ENCODE results near the gene KIF13A.
"Not testable (repeated sequence)": the region's sequence is repeated elsewhere in the genome, so short reads cannot be mapped to it uniquely, and the experiment has no call there.

Gene KIF13A

DNA sequence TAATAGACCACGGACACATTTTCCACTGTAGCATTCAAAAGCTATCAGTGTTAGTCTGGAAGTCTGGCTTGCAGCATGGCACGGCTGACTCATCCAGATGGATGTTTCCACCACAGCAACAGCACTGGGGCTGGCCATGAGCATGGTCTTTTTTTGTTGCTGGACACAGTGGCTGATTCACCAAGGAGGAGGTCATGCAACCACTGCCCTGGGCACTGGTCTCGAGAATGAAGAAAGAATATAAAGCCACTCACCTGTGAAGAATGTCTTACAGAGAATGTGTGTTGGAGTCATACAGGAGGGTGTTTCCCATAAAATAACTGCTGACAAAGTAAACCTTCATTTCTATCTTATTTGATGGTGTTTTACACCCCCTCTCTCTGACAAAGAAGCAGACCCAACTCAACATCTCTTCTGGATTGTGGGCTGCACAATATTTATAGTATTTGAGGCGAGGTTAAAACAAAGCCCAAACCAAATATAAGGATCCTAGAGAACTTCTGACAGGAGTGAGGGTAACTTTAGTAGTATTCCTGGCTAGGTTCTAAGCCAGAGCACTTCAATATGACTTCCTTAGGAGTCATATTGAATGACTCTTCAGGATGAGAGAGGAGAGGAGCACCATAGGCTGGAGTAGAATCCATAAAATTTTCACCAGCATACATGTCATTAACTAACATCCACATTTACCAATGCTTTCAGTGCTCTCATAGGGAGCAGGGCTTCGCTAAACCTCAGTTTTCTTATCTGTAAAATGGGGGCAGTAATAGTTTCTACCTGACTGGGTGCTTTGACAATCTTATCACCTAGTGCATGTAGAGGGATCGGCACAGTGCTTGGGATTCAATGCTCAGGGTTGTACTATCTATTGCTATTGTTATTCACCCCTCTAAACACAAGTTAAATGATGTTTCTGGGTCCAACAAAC lies 121.4 kb downstream of the KIF13A start:
- TF ChIP-seq, protein P1, sequence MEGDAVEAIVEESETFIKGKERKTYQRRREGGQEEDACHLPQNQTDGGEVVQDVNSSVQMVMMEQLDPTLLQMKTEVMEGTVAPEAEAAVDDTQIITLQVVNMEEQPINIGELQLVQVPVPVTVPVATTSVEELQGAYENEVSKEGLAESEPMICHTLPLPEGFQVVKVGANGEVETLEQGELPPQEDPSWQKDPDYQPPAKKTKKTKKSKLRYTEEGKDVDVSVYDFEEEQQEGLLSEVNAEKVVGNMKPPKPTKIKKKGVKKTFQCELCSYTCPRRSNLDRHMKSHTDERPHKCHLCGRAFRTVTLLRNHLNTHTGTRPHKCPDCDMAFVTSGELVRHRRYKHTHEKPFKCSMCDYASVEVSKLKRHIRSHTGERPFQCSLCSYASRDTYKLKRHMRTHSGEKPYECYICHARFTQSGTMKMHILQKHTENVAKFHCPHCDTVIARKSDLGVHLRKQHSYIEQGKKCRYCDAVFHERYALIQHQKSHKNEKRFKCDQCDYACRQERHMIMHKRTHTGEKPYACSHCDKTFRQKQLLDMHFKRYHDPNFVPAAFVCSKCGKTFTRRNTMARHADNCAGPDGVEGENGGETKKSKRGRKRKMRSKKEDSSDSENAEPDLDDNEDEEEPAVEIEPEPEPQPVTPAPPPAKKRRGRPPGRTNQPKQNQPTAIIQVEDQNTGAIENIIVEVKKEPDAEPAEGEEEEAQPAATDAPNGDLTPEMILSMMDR (IDR thresholded peaks at IDR 0.05; ENCODE audit: borderline replicate concordance, control extremely low read depth, extremely low read depth, insufficient read depth, missing control alignments) = no peak
- in situ Hi-C loops (cut with MboI; ENCODE audit: low sequenced_read_pairs, unreplicated experiment) = no loop called here
- DNase-seq (ENCODE audit: low spot score) = no peak

DNA sequence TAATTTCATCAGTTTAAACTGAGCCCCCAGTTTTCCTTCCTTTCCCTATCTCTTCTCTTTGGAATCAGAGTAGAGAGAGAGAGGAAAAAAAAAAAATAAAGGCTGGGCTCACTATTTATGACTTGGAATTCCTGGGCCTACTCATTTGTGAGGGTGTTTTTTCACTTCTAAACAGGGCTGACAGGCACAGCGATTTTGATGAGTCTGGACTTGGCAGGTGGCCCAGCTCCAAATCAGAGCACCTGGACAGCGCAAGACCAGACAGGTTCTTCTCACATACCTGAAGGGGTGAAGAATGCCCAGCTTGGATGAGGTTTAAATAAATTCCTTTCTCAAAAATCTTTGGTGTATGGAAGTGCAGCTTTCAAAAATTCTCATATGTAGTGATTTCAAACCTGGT lies 122.2 kb downstream of the KIF13A start:
- in situ Hi-C loops (cut with MboI; ENCODE audit: low sequenced_read_pairs, unreplicated experiment) = no loop called here
- DNase-seq (ENCODE audit: low spot score) = no peak
- TF ChIP-seq, protein P1 (IDR thresholded peaks at IDR 0.05; ENCODE audit: borderline replicate concordance, control extremely low read depth, extremely low read depth, insufficient read depth, missing control alignments) = no peak

- in situ Hi-C loops (cut with MboI; ENCODE audit: low sequenced_read_pairs, unreplicated experiment) = no loop called here
- no peak for DNase-seq (ENCODE audit: low spot score)
- TF ChIP-seq, protein P1 (IDR thresholded peaks at IDR 0.05; ENCODE audit: borderline replicate concordance, control extremely low read depth, extremely low read depth, insufficient read depth, missing control alignments) = no peak
Measured at GRCh38 chr6:17863901-17864754, 123.3 kb downstream of the KIF13A start.

DNA sequence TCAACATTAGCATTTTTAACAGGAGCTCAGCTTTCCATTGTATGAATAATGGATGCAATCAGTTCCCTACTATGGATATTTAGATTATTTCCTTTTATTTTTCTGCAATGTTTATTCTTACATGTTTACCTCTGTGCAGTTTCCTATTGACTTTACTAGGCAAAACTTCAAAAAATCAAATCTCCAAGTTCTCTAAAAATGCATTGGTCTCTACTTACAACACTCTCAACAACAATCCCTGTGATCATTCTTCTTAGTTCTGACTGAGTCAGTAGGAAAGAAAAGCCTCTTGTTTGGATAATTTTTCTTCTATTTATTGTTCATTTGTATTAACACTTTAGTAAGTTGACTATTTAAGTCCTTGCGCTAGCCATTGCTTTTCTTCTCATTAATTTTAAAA lies 126.1 kb downstream of the KIF13A start:
- in situ Hi-C loops (cut with MboI; ENCODE audit: low sequenced_read_pairs, unreplicated experiment) = no loop called here
- TF ChIP-seq, protein P1 (IDR thresholded peaks at IDR 0.05; ENCODE audit: borderline replicate concordance, control extremely low read depth, extremely low read depth, insufficient read depth, missing control alignments) = no peak
- no peak for DNase-seq (ENCODE audit: low spot score)

GRCh38 chr6:17859846-17860245 lies 127.6 kb downstream of the KIF13A start:
- in situ Hi-C loops (cut with MboI; ENCODE audit: low sequenced_read_pairs, unreplicated experiment) = no loop called here
- DNase-seq (ENCODE audit: low spot score) = no peak

GRCh38 chr6:17858584-17858983 lies 128.9 kb downstream of the KIF13A start:
- in situ Hi-C loops (cut with MboI; ENCODE audit: low sequenced_read_pairs, unreplicated experiment) = no loop called here
- TF ChIP-seq, protein P1 (IDR thresholded peaks at IDR 0.05; ENCODE audit: borderline replicate concordance, control extremely low read depth, extremely low read depth, insufficient read depth, missing control alignments) = no peak
- no peak for DNase-seq (ENCODE audit: low spot score)

More at GRCh38 chr6:17859846-17860245, 127.6 kb downstream of the KIF13A start:
- TF ChIP-seq, protein P1 (IDR thresholded peaks at IDR 0.05; ENCODE audit: borderline replicate concordance, control extremely low read depth, extremely low read depth, insufficient read depth, missing control alignments) = no peak

DNA sequence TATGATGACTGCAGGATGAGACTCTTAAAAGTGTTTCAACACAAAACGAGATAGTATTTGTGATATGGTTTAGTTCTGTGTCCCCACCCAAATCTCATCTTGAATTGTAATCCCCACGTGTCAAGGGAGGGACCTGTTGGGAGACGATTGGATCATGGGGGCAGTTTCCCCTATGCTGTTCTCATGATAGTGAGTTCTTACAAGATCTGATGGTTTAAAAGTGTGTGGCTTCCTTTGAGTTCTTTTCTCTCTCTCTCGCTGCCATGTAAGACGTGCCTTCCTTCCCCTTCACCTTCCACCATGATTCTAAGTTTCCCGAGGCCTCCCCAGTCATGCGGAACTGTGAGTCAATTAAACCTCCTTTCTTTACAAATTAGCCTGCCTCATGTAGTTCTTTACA lies 130.2 kb downstream of the KIF13A start:
- in situ Hi-C loops (cut with MboI; ENCODE audit: low sequenced_read_pairs, unreplicated experiment); DNase-seq (ENCODE audit: low spot score): not testable (repeated sequence)

Measured in GM13976 (cell line).